Sigmoid colon (tissue), 7 donors: ENCODE data around the gene PDZD4. TPM values are rescaled to one million over a fixed set of nuclear protein-coding genes. Genes with fewer than 3 reads are reported as not detected.
A peak's percentile ranks its signal among the peaks of the same experiment; 100 is the strongest.

Source experiments
- DNase-seq: peaks from one replicate; pipeline ENCODE4 v3.0.0-alpha.2; 2019
- H3K27ac ChIP-seq, 4 donors: fragments of 200-600 bp; sonication (generic); one replicate each; pipeline ENCODE4 v1.5.1; 2016 to 2019; ENCODE audit warnings: mild to moderate bottlenecking in 1 of 4
- H3K27me3 ChIP-seq, 3 donors: fragments of 200-600 bp; sonication (generic); one replicate each; pipeline ENCODE4 v1.5.1; 2019; ENCODE audit warnings: mild to moderate bottlenecking in 1 of 3
- H3K36me3 ChIP-seq, 4 donors: fragments of 200-600 bp; sonication (generic); one replicate each; pipeline ENCODE4 v1.5.1; 2016 to 2019
- H3K4me1 ChIP-seq, 4 donors: fragments of 200-600 bp; sonication (generic); one replicate each; pipeline ENCODE4 v1.5.1; 2017 to 2019
- H3K4me3 ChIP-seq, 4 donors: fragments of 200-600 bp; sonication (generic); one replicate each; pipeline ENCODE4 v1.5.1; 2017 to 2019; ENCODE audit warnings: mild to moderate bottlenecking in 2 of 4, moderate library complexity in 1 of 4
- H3K9me3 ChIP-seq, 4 donors: fragments of 200-600 bp in 3 of 4; sonication (generic) in 3 of 4; one replicate each; pipeline versions ENCODE4 v1.5.1 to v1.6.1; 2013 to 2019
- CTCF ChIP-seq, 4 experiments: fragments of 450-650 bp in 3 of 4; fragments of 200-600 bp in 1 of 4; IDR thresholded peaks; one replicate each; pipeline ENCODE4 v1.5.1; 2016 to 2019; ENCODE audit warnings: antibody characterized with exemption in 4 of 4, mild to moderate bottlenecking in 3 of 4, moderate library complexity in 2 of 4
- EP300 ChIP-seq, 4 donors: sonication (generic); formaldehyde crosslinking; IDR thresholded peaks; one replicate each; pipeline ENCODE4 v1.6.1; 2017; ENCODE audit warnings: antibody characterized with exemption in 4 of 4
- POLR2A ChIP-seq, 2 donors: fragments of 450-650 bp; IDR thresholded peaks; one replicate each; pipeline ENCODE4 v1.6.1; 2016; ENCODE audit warnings: antibody characterized with exemption in 2 of 2, mild to moderate bottlenecking in 2 of 2, moderate library complexity in 2 of 2
- POLR2AphosphoS5 ChIP-seq, 4 donors: sonication (generic); formaldehyde crosslinking; IDR thresholded peaks; one replicate each; pipeline ENCODE4 v1.6.1; 2017; ENCODE audit warnings: antibody characterized with exemption in 4 of 4
- WGBS, 2 donors: extraction: QIAGEN DNeasy Blood & Tissue Kit; methylation state at CpG; one replicate each; pipeline ENCODE4 v1.1.7; 2013; 5-methylcytosine and 5-hydroxymethylcytosine counted together
- intact Hi-C: fragments of 100-400 bp; cut with DNase I; formaldehyde crosslinking; loops from one replicate; pipeline ENCODE4 v1.15.1; 2023
- polyA plus RNA-seq, 3 donors: library from polyadenylated mRNA; stranded (reverse); fragments of 200-250 nt; gene quantifications; one replicate each; pipeline ENCODE4 v1.2.3, GENCODE V29; 2013
- total RNA-seq, 4 donors: library from RNA; depleted of rRNA; stranded (reverse); fragments of >200 nt; gene quantifications; one replicate each; pipeline ENCODE4 v1.1.0, GENCODE V29; 2016
- donor health status: healthy with polysubstance abuse.
- donor health status: Bipolar disorder and iron deficiency.
- donor health status: healthy.

Gene PDZD4
- total and polyA plus RNA-seq, 7 donors: 0.46 to 24.4 (median 8.6) TPM

GRCh38 chrX:153868576-153869472, 38.5 kb upstream of the PDZD4 start:
- TF ChIP-seq EP300 (IDR thresholded peaks at IDR 0.05) (no peak), POLR2AphosphoS5 (IDR thresholded peaks at IDR 0.05) (no peak), POLR2A (IDR thresholded peaks at IDR 0.05) (no peak), CTCF (IDR thresholded peaks at IDR 0.05) (no peak)
- no peak overlapping the region for H3K4me3 ChIP-seq
- H3K27ac ChIP-seq: no peak overlapping the region
- H3K27me3 ChIP-seq: peaks cover 0 to 7% (median 0%) of the 10 kb centered on the region in 3 donors
- H3K4me1 ChIP-seq: no peaks in the 10 kb centered on the region
- no peaks in the 10 kb centered on the region for H3K36me3 ChIP-seq
- 88 to 92% methylated on average over 26 of the region's 26 CpGs for WGBS, 2 donors
- H3K9me3 ChIP-seq: no peaks in the 10 kb centered on the region
- DNase-seq: no peak
- intact Hi-C loops: no loop called here

- intact Hi-C loops: no loop called here
- Histone ChIP-seq H3K9me3 (no peaks in the 10 kb centered on the region), H3K36me3 (no peaks in the 10 kb centered on the region), H3K27ac (no peak overlapping the region), H3K27me3 (peaks cover 0 to 7% (median 0%) of the 10 kb centered on the region in 3 donors), H3K4me1 (no peaks in the 10 kb centered on the region), H3K4me3 (no peak overlapping the region)
- TF ChIP-seq POLR2AphosphoS5 (IDR thresholded peaks at IDR 0.05): no peak
- TF ChIP-seq POLR2A (IDR thresholded peaks at IDR 0.05): no peak
- TF ChIP-seq EP300 (IDR thresholded peaks at IDR 0.05): no peak
- TF ChIP-seq CTCF (IDR thresholded peaks at IDR 0.05): no peak
- DNase-seq: no peak
- 89 to 93% methylated on average over 13 of the region's 13 CpGs for WGBS, 2 donors
These were observed 37.3 kb upstream of the PDZD4 start for GRCh38 chrX:153867671-153868070.

- Histone ChIP-seq H3K27me3 (peaks cover 0 to 7% (median 0%) of the 10 kb centered on the region in 3 donors), H3K36me3 (no peaks in the 10 kb centered on the region), H3K4me3 (no peak overlapping the region), H3K9me3 (no peaks in the 10 kb centered on the region), H3K4me1 (no peaks in the 10 kb centered on the region), H3K27ac (no peak overlapping the region)
- intact Hi-C loops: no loop called here
- TF ChIP-seq CTCF (IDR thresholded peaks at IDR 0.05) (no peak), POLR2A (IDR thresholded peaks at IDR 0.05) (no peak), POLR2AphosphoS5 (IDR thresholded peaks at IDR 0.05) (no peak), EP300 (IDR thresholded peaks at IDR 0.05) (no peak)
- WGBS, 2 donors: 57 to 82% methylated on average over 9 of the region's 9 CpGs
- no peak for DNase-seq
These were observed 36.8 kb upstream of the PDZD4 start for GRCh38 chrX:153867139-153867538.

GRCh38 chrX:153866302-153867019, 36.1 kb upstream of the PDZD4 start:
- TF ChIP-seq CTCF (IDR thresholded peaks at IDR 0.05): no peak
- no peak for TF ChIP-seq POLR2AphosphoS5 (IDR thresholded peaks at IDR 0.05)
- no peak for TF ChIP-seq POLR2A (IDR thresholded peaks at IDR 0.05)
- no peak for TF ChIP-seq EP300 (IDR thresholded peaks at IDR 0.05)
- Histone ChIP-seq H3K27ac (no peak overlapping the region), H3K4me3 (no peak overlapping the region), H3K4me1 (no peaks in the 10 kb centered on the region), H3K27me3 (peaks cover 0 to 7% (median 0%) of the 10 kb centered on the region in 3 donors), H3K36me3 (no peaks in the 10 kb centered on the region), H3K9me3 (no peaks in the 10 kb centered on the region)
- DNase-seq: peak; percentile 42
- intact Hi-C loops: no loop called here
- WGBS, 2 donors: 81 to 90% methylated on average over 22 of the region's 22 CpGs
